ENCODE measurements around the gene DLG1.
"Not testable (repeated sequence)": the region's sequence is repeated elsewhere in the genome, so short reads cannot be mapped to it uniquely, and the experiment has no call there.

The DLG1 gene

DNA sequence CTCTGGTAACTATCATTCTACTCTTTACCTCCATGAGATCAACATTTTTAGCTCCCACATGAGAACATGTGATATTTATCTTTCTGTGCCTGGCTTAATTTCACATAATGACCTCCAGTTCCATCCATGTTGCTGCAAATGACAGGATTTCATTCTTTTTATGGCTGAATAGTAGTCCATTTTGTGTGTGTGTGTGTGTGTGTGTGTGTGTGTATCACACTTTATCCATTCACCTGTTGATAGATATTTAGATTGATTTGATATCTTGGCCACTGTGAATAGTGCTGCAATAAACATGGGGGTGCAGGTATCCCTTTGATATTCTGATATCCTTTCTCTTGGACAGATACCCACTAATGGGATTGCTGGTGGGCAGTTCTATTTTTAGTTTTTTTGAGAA, 18.3 kb downstream of the DLG1 start:
- H3K36me3 ChIP-seq (ENCODE audit: control insufficient read depth in 4 of 4, insufficient read depth in 4 of 4, low read length in 3 of 4), result peaks cover 9 to 42% (median 26%) of the 10 kb centered on the region in 4 experiments
- ChIA-PET CTCF (no interaction called here), POLR2A (no interaction called here)
- no peak overlapping the region for H3K4me3 ChIP-seq (ENCODE audit: control insufficient read depth in 1 of 7, extremely low read depth in 1 of 7, insufficient read depth in 4 of 7, low read depth in 2 of 7, low read length in 6 of 7)
- no peak for DNase-seq
- no peaks in the 10 kb centered on the region for H3K27me3 ChIP-seq (replicated peaks in 2 of 5; ENCODE audit: control insufficient read depth in 4 of 5, insufficient read depth in 5 of 5, low read length in 4 of 5)
- H3K27ac ChIP-seq (ENCODE audit: insufficient read depth in 1 of 2, low read depth in 1 of 2, low read length in 2 of 2, poor library complexity in 1 of 2, severe bottlenecking in 2 of 2), result no peak overlapping the region
- H3K9me3 ChIP-seq (ENCODE audit: control extremely low read depth in 1 of 5, control insufficient read depth in 4 of 5, insufficient read depth in 2 of 5, low read depth in 1 of 5, low read length in 4 of 5), result peaks cover 0 to 6% (median 0%) of the 10 kb centered on the region in 5 experiments
- no peaks in the 10 kb centered on the region for H3K4me1 ChIP-seq (ENCODE audit: control extremely low read depth in 1 of 4, control insufficient read depth in 4 of 4, insufficient read depth in 4 of 4, low read length in 3 of 4)

DNA sequence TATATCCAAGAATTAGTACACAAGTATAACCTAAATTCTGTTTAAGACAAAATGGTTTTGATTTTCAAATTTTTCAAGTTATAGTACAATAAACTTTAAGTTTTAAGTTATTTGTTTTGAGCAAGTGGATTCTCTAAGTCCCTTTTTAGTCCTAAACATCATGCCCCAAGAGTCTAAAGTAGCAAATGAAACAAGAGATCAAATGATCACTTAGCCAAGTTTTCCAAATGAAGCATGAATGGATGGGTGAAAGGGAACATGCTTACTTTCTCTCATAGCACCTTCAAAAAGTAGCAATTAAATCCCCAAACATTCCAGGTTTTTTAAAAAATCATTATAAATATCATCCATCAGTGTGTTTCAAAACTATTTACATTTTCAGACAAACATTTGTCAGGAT, 19.5 kb downstream of the DLG1 start:
- Histone ChIP-seq H3K4me3 (ENCODE audit: control insufficient read depth in 1 of 7, extremely low read depth in 1 of 7, insufficient read depth in 4 of 7, low read depth in 2 of 7, low read length in 6 of 7) (no peak overlapping the region), H3K4me1 (ENCODE audit: control extremely low read depth in 1 of 4, control insufficient read depth in 4 of 4, insufficient read depth in 4 of 4, low read length in 3 of 4) (no peaks in the 10 kb centered on the region), H3K36me3 (ENCODE audit: control insufficient read depth in 4 of 4, insufficient read depth in 4 of 4, low read length in 3 of 4) (peaks cover 9 to 41% (median 25%) of the 10 kb centered on the region in 4 experiments), H3K27ac (ENCODE audit: insufficient read depth in 1 of 2, low read depth in 1 of 2, low read length in 2 of 2, poor library complexity in 1 of 2, severe bottlenecking in 2 of 2) (no peak overlapping the region), H3K27me3 (replicated peaks in 2 of 5; ENCODE audit: control insufficient read depth in 4 of 5, insufficient read depth in 5 of 5, low read length in 4 of 5) (no peaks in the 10 kb centered on the region), H3K9me3 (ENCODE audit: control extremely low read depth in 1 of 5, control insufficient read depth in 4 of 5, insufficient read depth in 2 of 5, low read depth in 1 of 5, low read length in 4 of 5) (peaks cover 0 to 6% (median 0%) of the 10 kb centered on the region in 5 experiments)
- no peak for DNase-seq
- ChIA-PET CTCF (no interaction called here), POLR2A (interaction anchor here (0.6 kb wide), 2 partner anchors 13 to 47 kb away, joined by 3 to 5 read pairs; no protein-coding TSS in a partner anchor)

DNA sequence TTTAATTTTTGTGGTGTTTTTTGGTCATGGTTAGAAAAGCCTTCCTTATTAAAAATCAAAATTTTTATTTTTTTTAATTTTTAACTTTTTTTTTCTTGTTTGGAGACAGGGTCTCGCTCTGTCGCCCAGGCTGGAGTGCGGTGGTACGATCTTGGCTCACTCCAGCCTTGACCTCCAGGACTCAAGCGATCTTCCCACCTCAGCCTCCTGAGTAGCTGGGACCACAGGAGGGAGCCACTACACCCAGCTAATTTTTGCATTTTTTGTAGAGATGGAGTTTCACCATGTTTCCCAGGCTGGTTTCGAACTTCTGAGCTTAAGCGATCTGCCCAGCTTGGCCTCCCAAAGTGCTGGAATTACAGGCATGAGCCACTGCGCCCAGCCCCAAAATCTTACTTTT, 21.6 kb downstream of the DLG1 start:
- H3K27me3 ChIP-seq (replicated peaks in 2 of 5; ENCODE audit: control insufficient read depth in 4 of 5, insufficient read depth in 5 of 5, low read length in 4 of 5); DNase-seq; POLR2A ChIA-PET; H3K27ac ChIP-seq (ENCODE audit: insufficient read depth in 1 of 2, low read depth in 1 of 2, low read length in 2 of 2, poor library complexity in 1 of 2, severe bottlenecking in 2 of 2); H3K4me1 ChIP-seq (ENCODE audit: control extremely low read depth in 1 of 4, control insufficient read depth in 4 of 4, insufficient read depth in 4 of 4, low read length in 3 of 4); H3K9me3 ChIP-seq (ENCODE audit: control extremely low read depth in 1 of 5, control insufficient read depth in 4 of 5, insufficient read depth in 2 of 5, low read depth in 1 of 5, low read length in 4 of 5); H3K4me3 ChIP-seq (ENCODE audit: control insufficient read depth in 1 of 7, extremely low read depth in 1 of 7, insufficient read depth in 4 of 7, low read depth in 2 of 7, low read length in 6 of 7): not testable (repeated sequence)
- WGBS (ENCODE audit: insufficient coverage), result 100% methylated on average over 5 of the region's 8 CpGs
- CTCF ChIA-PET, result interaction anchor here (1.0 to 1.3 kb wide), 2 partner anchors 19 to 233 kb away, joined by 3 to 4 read pairs; no protein-coding TSS in a partner anchor
- peaks cover 8 to 34% (median 19%) of the 10 kb centered on the region in 4 experiments for H3K36me3 ChIP-seq (ENCODE audit: control insufficient read depth in 4 of 4, insufficient read depth in 4 of 4, low read length in 3 of 4)

DNA sequence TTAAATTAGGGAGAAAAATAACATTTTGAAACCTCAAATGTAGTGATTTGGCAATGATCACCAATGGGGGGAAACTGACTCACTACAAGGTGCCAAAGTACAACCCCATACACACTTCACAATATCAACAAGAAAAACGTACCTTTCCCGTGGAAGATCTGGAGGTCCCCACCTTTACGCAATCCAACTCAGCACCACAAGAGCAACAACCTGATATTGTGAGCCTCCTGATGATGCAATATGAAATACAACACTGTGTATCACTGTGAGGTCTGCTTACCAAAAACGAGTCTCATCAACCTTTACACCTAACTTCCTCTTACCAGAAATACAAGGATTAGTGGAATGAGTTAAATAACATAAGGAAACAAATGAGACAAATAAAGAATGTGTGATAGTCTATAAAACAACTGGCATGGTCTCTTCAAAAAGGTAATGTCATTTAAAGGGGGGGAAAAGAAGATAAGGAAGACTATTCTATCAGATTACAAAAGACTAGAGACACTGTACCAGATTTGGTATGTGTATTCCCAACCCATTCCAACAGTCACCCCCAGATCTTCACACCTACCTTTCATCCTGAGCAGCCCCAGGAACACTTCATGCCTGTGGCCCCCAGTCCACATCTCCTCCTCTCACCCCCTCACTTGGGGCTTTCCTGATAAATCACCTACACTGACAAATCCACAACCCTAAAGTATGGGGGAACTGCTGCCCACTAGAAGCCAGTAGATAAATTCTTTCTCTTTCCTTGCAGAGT, 27.7 kb downstream of the DLG1 start:
- H3K4me3 ChIP-seq (ENCODE audit: control insufficient read depth in 1 of 7, extremely low read depth in 1 of 7, insufficient read depth in 4 of 7, low read depth in 2 of 7, low read length in 6 of 7), result no peak overlapping the region
- peaks cover 0 to 7% (median 5%) of the 10 kb centered on the region in 4 experiments for H3K36me3 ChIP-seq (ENCODE audit: control insufficient read depth in 4 of 4, insufficient read depth in 4 of 4, low read length in 3 of 4)
- peaks cover 0 to 3% (median 0%) of the 10 kb centered on the region in 5 experiments for H3K9me3 ChIP-seq (ENCODE audit: control extremely low read depth in 1 of 5, control insufficient read depth in 4 of 5, insufficient read depth in 2 of 5, low read depth in 1 of 5, low read length in 4 of 5)
- no peaks in the 10 kb centered on the region for H3K27me3 ChIP-seq (replicated peaks in 2 of 5; ENCODE audit: control insufficient read depth in 4 of 5, insufficient read depth in 5 of 5, low read length in 4 of 5)
- no peak overlapping the region for H3K27ac ChIP-seq (ENCODE audit: insufficient read depth in 1 of 2, low read depth in 1 of 2, low read length in 2 of 2, poor library complexity in 1 of 2, severe bottlenecking in 2 of 2)
- no peak for DNase-seq
- H3K4me1 ChIP-seq (ENCODE audit: control extremely low read depth in 1 of 4, control insufficient read depth in 4 of 4, insufficient read depth in 4 of 4, low read length in 3 of 4), result no peaks in the 10 kb centered on the region
- ChIA-PET POLR2A (no interaction called here), CTCF (no interaction called here)
- WGBS (ENCODE audit: insufficient coverage), result no CpG with 5 or more reads among the region's 4 CpGs

DNA sequence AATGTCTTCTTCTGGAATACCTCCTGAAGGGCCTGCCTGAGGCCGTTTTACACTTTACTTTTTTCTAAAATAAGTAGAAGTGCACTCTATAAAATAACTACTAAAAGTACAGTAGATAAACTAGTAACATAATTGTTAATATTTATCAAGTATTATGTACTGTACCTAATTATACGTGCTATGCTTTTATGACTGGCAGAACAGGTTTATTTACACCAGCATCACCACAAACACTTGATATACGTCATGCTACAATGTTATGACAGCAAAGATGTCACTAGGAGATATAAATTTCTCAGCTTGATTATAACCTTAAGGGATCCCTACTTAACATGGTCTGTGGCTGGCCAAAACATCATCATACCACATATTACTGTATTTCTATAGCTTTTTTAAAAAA, 29.4 kb downstream of the DLG1 start:
- DNase-seq, result no peak
- Histone ChIP-seq H3K4me1 (ENCODE audit: control extremely low read depth in 1 of 4, control insufficient read depth in 4 of 4, insufficient read depth in 4 of 4, low read length in 3 of 4) (no peaks in the 10 kb centered on the region), H3K9me3 (ENCODE audit: control extremely low read depth in 1 of 5, control insufficient read depth in 4 of 5, insufficient read depth in 2 of 5, low read depth in 1 of 5, low read length in 4 of 5) (peaks cover 0 to 3% (median 0%) of the 10 kb centered on the region in 5 experiments), H3K27me3 (replicated peaks in 2 of 5; ENCODE audit: control insufficient read depth in 4 of 5, insufficient read depth in 5 of 5, low read length in 4 of 5) (no peaks in the 10 kb centered on the region), H3K4me3 (ENCODE audit: control insufficient read depth in 1 of 7, extremely low read depth in 1 of 7, insufficient read depth in 4 of 7, low read depth in 2 of 7, low read length in 6 of 7) (no peak overlapping the region), H3K27ac (ENCODE audit: insufficient read depth in 1 of 2, low read depth in 1 of 2, low read length in 2 of 2, poor library complexity in 1 of 2, severe bottlenecking in 2 of 2) (no peak overlapping the region), H3K36me3 (ENCODE audit: control insufficient read depth in 4 of 4, insufficient read depth in 4 of 4, low read length in 3 of 4) (peaks cover 3 to 10% (median 4%) of the 10 kb centered on the region in 4 experiments)
- POLR2A ChIA-PET, result no interaction called here
- WGBS (ENCODE audit: insufficient coverage), result no CpG with 5 or more reads among the region's 3 CpGs
- CTCF ChIA-PET, result interaction anchor here (1.1 to 5.1 kb wide), 3 partner anchors 12 to 241 kb away, joined by 3 to 31 read pairs (median 6); no protein-coding TSS in a partner anchor

DNA sequence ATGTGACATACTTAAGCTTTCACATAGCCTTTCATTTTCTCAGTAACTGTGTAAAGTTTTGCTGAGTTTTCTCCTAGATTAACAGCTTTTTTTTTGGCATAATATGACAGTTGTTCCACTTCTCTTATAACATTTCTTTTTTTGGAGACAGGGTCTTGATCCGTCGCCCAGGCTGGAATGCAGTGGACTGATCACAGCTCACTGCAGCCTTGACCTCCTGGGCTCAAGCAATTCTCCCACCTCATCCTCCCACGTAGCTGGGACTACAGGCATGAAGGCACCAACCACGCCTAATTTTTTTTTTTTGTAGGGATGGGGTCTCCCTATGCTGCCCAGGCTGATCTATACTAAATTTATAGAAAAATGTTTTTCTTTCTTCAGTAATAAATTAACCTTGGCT, 30.1 kb downstream of the DLG1 start:
- Histone ChIP-seq H3K27ac (ENCODE audit: insufficient read depth in 1 of 2, low read depth in 1 of 2, low read length in 2 of 2, poor library complexity in 1 of 2, severe bottlenecking in 2 of 2) (no peak overlapping the region), H3K9me3 (ENCODE audit: control extremely low read depth in 1 of 5, control insufficient read depth in 4 of 5, insufficient read depth in 2 of 5, low read depth in 1 of 5, low read length in 4 of 5) (peaks cover 0 to 3% (median 0%) of the 10 kb centered on the region in 5 experiments), H3K27me3 (replicated peaks in 2 of 5; ENCODE audit: control insufficient read depth in 4 of 5, insufficient read depth in 5 of 5, low read length in 4 of 5) (no peaks in the 10 kb centered on the region), H3K36me3 (ENCODE audit: control insufficient read depth in 4 of 4, insufficient read depth in 4 of 4, low read length in 3 of 4) (peaks cover 4 to 10% (median 4%) of the 10 kb centered on the region in 4 experiments), H3K4me1 (ENCODE audit: control extremely low read depth in 1 of 4, control insufficient read depth in 4 of 4, insufficient read depth in 4 of 4, low read length in 3 of 4) (no peaks in the 10 kb centered on the region), H3K4me3 (ENCODE audit: control insufficient read depth in 1 of 7, extremely low read depth in 1 of 7, insufficient read depth in 4 of 7, low read depth in 2 of 7, low read length in 6 of 7) (no peak overlapping the region)
- 100% methylated on average over 2 of the region's 4 CpGs for WGBS (ENCODE audit: insufficient coverage)
- ChIA-PET CTCF (interaction anchor here (2.0 to 5.1 kb wide), 2 partner anchors 11 to 241 kb away, joined by 6 to 31 read pairs; no protein-coding TSS in a partner anchor), POLR2A (interaction anchor here (0.6 kb wide), 1 partner anchor 241 kb away, joined by 5 read pairs; no protein-coding TSS in a partner anchor)
- DNase-seq, result no peak

DNA sequence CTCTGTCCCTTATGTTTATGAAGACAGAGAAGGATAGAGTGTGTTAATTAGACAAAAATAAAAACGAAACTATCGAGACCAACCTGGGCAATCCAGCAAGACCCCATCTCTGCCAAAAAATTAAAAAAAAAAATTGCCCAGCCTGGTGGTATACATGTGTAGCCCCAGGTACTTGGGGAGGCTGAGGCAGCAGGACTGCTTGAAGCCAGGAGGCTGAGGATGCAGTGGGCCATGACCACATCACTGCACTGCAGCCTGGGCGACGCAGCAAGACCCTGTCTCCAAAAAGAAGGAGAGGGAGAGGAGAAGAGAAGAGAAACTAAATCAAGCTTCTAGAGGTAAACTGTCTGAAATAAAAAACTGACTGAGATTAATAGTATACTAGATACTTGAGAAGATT, 32.1 kb downstream of the DLG1 start:
- H3K9me3 ChIP-seq (ENCODE audit: control extremely low read depth in 1 of 5, control insufficient read depth in 4 of 5, insufficient read depth in 2 of 5, low read depth in 1 of 5, low read length in 4 of 5), result peaks cover 0 to 3% (median 0%) of the 10 kb centered on the region in 5 experiments
- H3K36me3 ChIP-seq (ENCODE audit: control insufficient read depth in 4 of 4, insufficient read depth in 4 of 4, low read length in 3 of 4), result peaks cover 0 to 14% (median 5%) of the 10 kb centered on the region in 4 experiments
- POLR2A ChIA-PET, result no interaction called here
- no peak overlapping the region for H3K4me3 ChIP-seq (ENCODE audit: control insufficient read depth in 1 of 7, extremely low read depth in 1 of 7, insufficient read depth in 4 of 7, low read depth in 2 of 7, low read length in 6 of 7)
- H3K4me1 ChIP-seq (ENCODE audit: control extremely low read depth in 1 of 4, control insufficient read depth in 4 of 4, insufficient read depth in 4 of 4, low read length in 3 of 4), result no peaks in the 10 kb centered on the region
- no peak for DNase-seq
- CTCF ChIA-PET, result interaction anchor here (5.1 kb wide), 1 partner anchor 9 kb away, joined by 31 read pairs; no protein-coding TSS in a partner anchor
- no peaks in the 10 kb centered on the region for H3K27me3 ChIP-seq (replicated peaks in 2 of 5; ENCODE audit: control insufficient read depth in 4 of 5, insufficient read depth in 5 of 5, low read length in 4 of 5)
- WGBS (ENCODE audit: insufficient coverage), result 100% methylated on average over 2 of the region's 4 CpGs
- H3K27ac ChIP-seq (ENCODE audit: insufficient read depth in 1 of 2, low read depth in 1 of 2, low read length in 2 of 2, poor library complexity in 1 of 2, severe bottlenecking in 2 of 2), result no peak overlapping the region

All from common myeloid progenitor, CD34-positive (primary cell).